GM19467 (cell line): ENCODE measurements around the gene TMEM63C.
"Not testable (repeated sequence)": the region's sequence is repeated elsewhere in the genome, so short reads cannot be mapped to it uniquely, and the experiment has no call there.

Experiments
- ATAC-seq: cut with Tn5 transposase; IDR thresholded peaks from one replicate; pipeline ENCODE4 v1.9.1; 2021; ENCODE audit warnings: mild to moderate bottlenecking, moderate library complexity; ENCODE audit not compliant: unreplicated experiment

Gene TMEM63C

GRCh38 chr14:77275041-77275580 is 93.5 kb downstream of the TMEM63C start:
- no peak for ATAC-seq

- no peak for ATAC-seq
These were observed 94.0 kb downstream of the TMEM63C start for GRCh38 chr14:77275601-77276017.

GRCh38 chr14:77276295-77276935 is 94.8 kb downstream of the TMEM63C start:
- no peak for ATAC-seq

- no peak for ATAC-seq
These were observed 95.4 kb downstream of the TMEM63C start for GRCh38 chr14:77276959-77277358.

GRCh38 chr14:77278461-77279230 is 97.0 kb downstream of the TMEM63C start:
- ATAC-seq: no peak

GRCh38 chr14:77279719-77280118 is 98.1 kb downstream of the TMEM63C start:
- ATAC-seq: no peak

- not testable (repeated sequence) for ATAC-seq
These were observed 99.3 kb downstream of the TMEM63C start for GRCh38 chr14:77280921-77281320.

GRCh38 chr14:77281852-77282410 is 100.3 kb downstream of the TMEM63C start:
- ATAC-seq: no peak

GRCh38 chr14:77284066-77284465 is 102.5 kb downstream of the TMEM63C start:
- ATAC-seq: no peak

GRCh38 chr14:77284466-77284865 is 102.9 kb downstream of the TMEM63C start:
- ATAC-seq: no peak

GRCh38 chr14:77286576-77286975 is 105.0 kb downstream of the TMEM63C start:
- ATAC-seq: no peak

- no peak for ATAC-seq
These were observed 109.1 kb downstream of the TMEM63C start for GRCh38 chr14:77290705-77291104.

- ATAC-seq: no peak
These were observed 114.6 kb downstream of the TMEM63C start for GRCh38 chr14:77296155-77296554.

- no peak for ATAC-seq
These were observed 115.3 kb downstream of the TMEM63C start for GRCh38 chr14:77296906-77297305.

GRCh38 chr14:77299771-77300170 is 118.2 kb downstream of the TMEM63C start:
- no peak for ATAC-seq

GRCh38 chr14:77301103-77301502 is 119.5 kb downstream of the TMEM63C start:
- no peak for ATAC-seq

GRCh38 chr14:77302926-77303325 is 121.3 kb downstream of the TMEM63C start:
- ATAC-seq: no peak

GRCh38 chr14:77303417-77304156 is 122.0 kb downstream of the TMEM63C start:
- ATAC-seq: no peak

- ATAC-seq: no peak
These were observed 124.1 kb downstream of the TMEM63C start for GRCh38 chr14:77305696-77306095.

- ATAC-seq: no peak
These were observed 124.8 kb downstream of the TMEM63C start for GRCh38 chr14:77306416-77306815.

GRCh38 chr14:77306851-77307496 is 125.4 kb downstream of the TMEM63C start:
- no peak for ATAC-seq
